Right ventricle myocardium inferior (tissue), 1 donor: Measurements from ENCODE around the gene OR2AG1. TPM values are rescaled to one million over a fixed set of nuclear protein-coding genes. Genes with fewer than 3 reads are reported as not detected.

Source experiments
- total RNA-seq: library from RNA; stranded (reverse); fragmentation: NEBNext Ultra II Directional; extraction: Animal tissue kit (Norgen Biotek cat#: 25700); gene quantifications from one replicate; pipeline ENCODE4 v1.2.1, GENCODE V29; 2021
- donor health status: DM: no; HTN: yes; CAD: no; lungs with severe emphysema.

The OR2AG1 gene
- total RNA-seq, 1 donor from 2014 or later = not detected

Other genes with a start within 250 kb of the OR2AG1 start
- gene RRP8, start 179.4 kb upstream of the OR2AG1 start, total RNA-seq = 22.9 TPM
- gene ILK, start 179.2 kb upstream of the OR2AG1 start, total RNA-seq = 233 TPM
- gene TAF10, start 170.8 kb upstream of the OR2AG1 start, total RNA-seq = 90.9 TPM
- 81.5 TPM for gene TPP1, start 163.6 kb upstream of the OR2AG1 start, total RNA-seq
- 10.7 TPM for gene DCHS1, start 127.2 kb upstream of the OR2AG1 start, total RNA-seq
- 44.8 TPM for gene MRPL17, start 99.7 kb upstream of the OR2AG1 start, total RNA-seq
- not detected for gene OR2AG2, start 11.0 kb upstream of the OR2AG1 start, total RNA-seq
- gene OR6A2, start 16.7 kb downstream of the OR2AG1 start, total RNA-seq = not detected
- not detected for gene OR10A5, start 62.7 kb downstream of the OR2AG1 start, total RNA-seq
- not detected for gene OR10A2, start 80.0 kb downstream of the OR2AG1 start, total RNA-seq
- not detected for gene OR10A4, start 93.6 kb downstream of the OR2AG1 start, total RNA-seq
- not detected for gene OR2D2, start 109.5 kb downstream of the OR2AG1 start, total RNA-seq
- not detected for gene OR2D3, start 138.0 kb downstream of the OR2AG1 start, total RNA-seq
- gene ZNF215, start 143.4 kb downstream of the OR2AG1 start, total RNA-seq = 0.60 TPM
- gene ZNF214, start 237.3 kb downstream of the OR2AG1 start, total RNA-seq = 1.9 TPM
- gene NLRP14, start 237.5 kb downstream of the OR2AG1 start, total RNA-seq = not detected